ENCODE data around the gene CALHM3.
"Not testable (repeated sequence)": the region's sequence is repeated elsewhere in the genome, so short reads cannot be mapped to it uniquely, and the experiment has no call there.

Gene CALHM3, protein sequence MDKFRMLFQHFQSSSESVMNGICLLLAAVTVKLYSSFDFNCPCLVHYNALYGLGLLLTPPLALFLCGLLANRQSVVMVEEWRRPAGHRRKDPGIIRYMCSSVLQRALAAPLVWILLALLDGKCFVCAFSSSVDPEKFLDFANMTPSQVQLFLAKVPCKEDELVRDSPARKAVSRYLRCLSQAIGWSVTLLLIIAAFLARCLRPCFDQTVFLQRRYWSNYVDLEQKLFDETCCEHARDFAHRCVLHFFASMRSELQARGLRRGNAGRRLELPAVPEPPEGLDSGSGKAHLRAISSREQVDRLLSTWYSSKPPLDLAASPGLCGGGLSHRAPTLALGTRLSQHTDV

DNA sequence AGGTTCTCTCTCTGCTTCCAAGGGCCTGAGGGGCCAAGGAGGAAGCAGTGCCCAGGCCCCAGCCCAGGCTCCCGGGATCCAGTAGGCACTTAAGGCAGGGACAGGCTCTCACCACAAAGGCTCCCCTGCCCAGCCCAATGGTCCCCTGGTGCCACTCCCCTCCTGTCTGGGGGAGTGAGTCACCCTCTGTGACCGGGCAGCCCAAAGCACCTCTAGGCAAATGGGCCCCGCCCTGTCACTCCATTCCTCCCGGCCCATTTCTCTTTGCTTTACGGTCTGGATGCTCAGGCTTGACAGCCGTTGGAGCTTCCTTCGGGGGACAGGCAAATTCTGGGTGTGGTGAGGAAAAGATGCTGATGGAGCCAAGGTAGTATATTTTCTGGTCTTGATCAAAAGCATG lies at the start of gene CALHM3:
TSS of gene CALHM3 (minus strand) at position 106 of the 400 bp plus-strand sequence. CDS start 208 bp downstream, outside the sequence.
- DNase-seq, result no peak

DNA sequence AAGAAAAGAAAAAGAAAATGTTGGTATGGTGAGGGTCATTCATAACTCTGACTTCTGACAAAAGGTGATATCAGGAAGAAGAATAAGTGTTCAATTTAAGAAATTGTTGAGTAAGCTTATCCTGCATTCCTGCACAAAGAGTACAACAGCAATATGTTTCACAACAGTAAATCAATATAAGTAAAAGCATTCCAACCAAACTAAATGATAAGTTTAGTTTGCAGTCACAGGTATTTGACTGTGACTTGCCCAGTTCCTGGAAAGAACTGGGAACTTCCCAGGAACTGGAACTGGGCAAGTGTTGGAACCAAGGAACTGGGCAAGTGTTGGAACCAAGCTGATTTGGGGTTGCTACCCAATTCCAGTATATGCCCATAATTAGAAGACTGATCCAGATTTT lies 49.5 kb upstream of the CALHM3 start:
- no peak for DNase-seq

DNA sequence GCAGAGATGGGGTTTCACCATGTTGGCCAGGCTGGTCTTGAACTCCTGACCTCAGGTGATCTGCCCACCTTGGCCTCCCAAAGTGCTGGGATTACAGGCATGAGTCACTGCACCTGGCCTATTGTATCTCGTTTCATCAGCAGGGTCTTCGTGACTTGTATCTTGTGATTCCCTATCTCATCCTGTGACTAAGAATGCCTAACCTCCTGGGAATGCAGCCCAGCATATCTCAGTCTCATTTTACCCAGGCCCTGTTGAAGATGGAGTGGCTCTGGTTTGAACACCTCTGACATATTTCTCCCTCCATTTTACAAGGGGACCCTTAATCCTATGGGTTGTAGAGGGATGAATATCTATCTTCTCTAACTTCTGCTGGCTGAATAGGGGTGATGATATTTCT lies 48.4 kb upstream of the CALHM3 start:
- not testable (repeated sequence) for DNase-seq

DNA sequence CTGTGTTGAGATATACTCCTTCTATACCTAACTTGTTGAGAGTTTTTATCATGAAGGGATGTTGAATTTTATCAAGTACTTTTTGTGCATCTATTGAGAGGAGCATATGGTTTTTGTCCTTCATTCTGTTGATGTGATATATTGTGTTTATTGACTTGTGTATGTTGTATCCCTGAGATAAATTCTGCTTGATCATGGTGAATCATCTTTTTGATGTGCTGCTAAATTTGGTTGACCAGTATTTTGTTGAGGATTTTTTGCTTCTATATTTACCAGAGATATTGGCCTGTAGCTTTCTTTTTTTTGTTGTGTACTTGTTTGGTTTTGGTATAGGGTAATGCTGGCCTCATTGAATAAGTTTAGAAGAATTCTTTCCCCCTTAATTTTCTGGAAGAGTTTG lies 46.9 kb upstream of the CALHM3 start:
- DNase-seq, result no peak

DNA sequence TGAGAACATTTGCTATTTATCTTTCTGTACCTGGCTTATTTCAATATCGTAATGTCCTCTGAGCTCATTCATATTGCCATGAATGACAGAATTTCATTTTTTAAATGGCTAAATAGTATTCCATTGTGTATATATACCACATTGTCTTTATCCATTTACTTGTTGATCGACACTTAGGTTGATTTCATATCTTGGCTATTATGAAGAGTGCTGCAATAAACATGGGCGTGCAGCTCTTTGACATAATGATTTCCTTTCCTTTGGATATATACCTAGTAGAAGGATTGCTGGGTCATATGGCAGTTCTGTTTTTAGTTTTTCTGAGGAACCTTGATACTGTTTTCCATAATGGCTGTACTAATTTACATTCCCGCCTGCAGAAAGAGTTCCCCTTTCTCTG lies 44.6 kb upstream of the CALHM3 start:
- DNase-seq, result no peak

DNA sequence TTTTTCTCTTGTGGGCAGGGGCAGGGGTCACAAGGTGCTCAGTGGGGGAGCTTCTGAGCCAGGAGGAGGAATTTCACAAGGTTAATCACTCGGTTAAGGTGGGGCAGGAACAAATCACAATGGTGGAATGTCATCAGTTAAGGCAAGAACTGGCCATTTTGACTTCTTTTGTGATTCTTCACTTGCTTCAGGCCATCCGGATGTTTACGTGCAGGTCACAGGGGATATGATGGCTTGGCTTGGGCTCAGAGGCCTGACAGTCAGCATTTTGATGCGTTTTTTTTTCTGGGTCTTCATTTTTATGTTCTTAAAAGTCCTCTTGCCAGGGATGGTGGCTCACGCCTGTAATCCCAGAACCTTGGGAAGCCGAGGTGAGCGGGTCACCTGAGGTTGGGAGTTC lies 43.0 kb upstream of the CALHM3 start:
- not testable (repeated sequence) for DNase-seq

DNA sequence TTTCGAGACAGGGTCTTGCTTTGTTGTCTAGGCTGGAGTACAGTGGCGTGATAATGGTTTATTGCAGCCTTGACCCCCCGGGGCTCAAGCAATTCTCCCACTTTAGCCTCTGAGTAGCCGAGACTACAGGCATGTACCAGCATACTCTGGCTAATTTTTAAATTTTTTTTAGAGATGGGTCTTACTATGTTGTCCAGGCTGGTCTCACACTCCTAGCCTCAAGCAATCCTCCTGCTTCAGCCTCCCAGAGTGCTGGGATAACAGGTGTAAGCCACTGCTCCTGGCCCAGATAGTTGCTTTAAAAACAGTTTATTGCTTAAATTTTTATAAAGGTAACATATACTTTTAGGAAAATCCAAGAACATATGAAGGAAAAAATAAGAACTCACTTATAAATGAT lies 40.8 kb upstream of the CALHM3 start:
- DNase-seq, result no peak

DNA sequence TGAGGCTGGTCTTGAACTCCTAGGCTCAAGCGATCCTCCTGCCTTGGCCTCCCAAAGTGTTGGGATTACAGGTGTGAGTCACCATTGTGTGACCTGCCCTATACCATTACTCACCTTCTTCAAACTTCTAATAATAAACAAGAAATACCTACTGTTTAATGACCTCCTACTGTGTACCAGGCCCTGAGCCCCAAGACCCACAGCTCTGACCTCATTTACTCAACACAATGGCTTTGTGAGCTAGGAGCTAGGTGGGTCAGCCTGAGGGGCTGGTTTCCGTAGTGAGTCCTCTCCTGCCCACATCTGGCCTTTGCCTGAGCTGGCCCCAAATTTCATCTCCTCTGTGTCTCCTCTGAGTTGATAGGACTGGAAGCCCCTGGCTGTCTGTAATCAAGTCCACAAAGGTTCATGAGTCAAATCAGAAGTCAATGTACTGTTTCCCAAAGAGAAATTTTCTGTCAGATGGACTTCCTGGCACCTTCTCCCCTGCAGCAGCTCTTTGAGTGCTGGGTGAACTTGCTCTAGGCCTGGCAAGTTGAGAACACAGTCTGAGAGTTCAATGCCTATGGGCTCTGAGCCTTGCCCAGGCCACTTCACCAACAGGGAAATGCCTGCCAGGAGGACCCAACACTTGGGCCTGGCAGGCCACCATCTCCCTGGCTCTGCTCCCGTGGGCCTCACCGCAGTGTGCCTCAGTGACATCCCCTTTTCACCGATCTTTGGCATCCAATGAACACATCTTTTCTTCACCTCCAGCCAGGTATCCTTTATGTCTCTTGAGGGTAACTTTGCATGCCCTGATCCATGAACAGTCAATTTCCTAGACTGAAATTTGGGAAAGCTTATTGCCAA lies 38.4 kb upstream of the CALHM3 start:
- no peak for DNase-seq

DNA sequence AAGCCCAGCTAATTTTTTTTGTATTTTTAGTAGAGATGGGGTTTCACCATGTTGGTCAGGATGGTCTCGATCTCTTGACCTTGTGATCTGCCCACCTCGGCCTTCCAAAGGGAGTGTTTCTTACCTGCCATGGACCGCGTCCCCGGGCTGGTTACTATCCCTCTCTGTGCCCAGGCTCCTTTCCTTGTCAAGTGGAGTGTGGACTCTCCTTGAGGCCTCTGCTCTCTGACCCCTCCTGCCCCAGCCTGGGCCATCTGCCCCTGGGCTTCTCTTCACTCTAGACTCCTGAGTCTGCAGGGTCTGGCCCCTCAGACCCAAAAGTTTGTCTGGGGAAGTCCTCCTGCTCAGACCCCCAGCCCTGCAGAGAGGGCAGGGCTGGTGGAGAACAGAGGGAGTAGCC lies 35.2 kb upstream of the CALHM3 start:
- no peak for DNase-seq

DNA sequence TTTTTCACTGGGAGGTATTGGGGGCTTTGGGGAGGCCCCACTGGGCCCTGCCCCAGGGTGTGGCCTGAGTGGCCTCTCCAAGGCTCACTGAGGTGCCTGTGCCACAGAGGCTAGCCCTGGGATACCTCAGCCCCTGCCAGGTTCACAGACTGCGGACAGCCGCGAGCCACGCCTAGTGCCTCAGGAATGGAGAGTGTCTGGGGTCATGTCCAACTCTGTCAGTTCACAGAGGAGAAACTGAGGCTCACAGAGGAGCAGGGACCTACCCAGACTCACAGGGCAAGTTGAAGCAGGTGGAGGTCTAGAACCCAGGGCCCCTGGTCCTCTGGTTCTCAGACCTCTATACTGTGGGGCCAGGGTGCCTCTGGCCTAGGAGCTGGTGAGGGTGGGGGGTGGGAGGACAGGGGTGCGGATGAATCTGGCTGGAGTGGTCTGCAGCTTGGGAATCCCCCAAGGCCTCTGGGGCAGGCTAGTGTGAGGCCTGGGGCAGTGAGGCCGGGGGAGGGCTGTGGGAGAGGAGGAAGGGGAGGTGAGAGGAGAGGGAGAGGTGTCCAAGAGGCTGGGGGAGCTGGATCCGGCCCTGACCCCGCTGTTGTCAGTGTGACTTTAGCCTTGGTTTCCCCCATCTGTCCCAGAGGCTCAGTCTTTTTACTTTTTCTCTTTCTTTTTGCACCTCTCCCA lies 34.5 kb upstream of the CALHM3 start:
- no peak for DNase-seq

DNA sequence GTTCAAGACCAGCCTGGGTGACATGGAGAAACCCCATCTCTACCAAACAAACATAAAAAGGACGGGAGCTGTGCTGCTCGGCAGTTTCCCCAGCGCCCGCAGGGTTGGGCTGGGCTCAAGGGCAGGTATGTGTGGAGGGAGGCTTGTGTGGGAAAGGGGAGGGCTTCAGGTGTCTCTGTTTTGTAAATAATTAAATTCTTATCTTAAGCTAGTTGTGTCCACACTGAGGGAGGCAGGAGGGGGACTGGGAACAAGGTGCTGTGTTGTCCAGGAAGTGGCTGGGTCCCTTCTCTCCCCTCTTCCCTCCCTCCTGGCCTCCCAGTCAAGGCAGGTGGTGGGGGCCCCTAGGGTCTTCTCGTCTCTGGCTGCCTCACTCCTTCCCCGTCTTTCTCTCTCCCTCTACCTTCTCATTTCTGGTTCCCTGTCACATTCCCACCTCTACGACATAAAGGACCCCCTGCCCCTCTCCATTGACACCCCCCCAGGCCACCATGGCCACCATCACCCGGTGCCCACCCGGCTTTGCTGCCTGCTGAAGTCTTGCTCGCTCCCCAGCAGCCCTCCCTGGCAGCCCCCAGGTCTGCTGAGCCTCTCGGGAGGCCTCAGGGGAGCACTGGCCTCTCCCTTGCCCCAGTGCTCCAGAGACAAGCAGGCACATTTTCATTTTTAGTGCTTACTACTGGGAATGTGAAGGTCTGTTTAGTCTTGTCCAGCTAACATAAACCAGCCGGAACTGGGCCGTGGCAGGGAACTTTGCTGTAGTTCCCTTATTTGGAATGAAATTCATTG lies 33.7 kb upstream of the CALHM3 start:
- DNase-seq, result no peak

DNA sequence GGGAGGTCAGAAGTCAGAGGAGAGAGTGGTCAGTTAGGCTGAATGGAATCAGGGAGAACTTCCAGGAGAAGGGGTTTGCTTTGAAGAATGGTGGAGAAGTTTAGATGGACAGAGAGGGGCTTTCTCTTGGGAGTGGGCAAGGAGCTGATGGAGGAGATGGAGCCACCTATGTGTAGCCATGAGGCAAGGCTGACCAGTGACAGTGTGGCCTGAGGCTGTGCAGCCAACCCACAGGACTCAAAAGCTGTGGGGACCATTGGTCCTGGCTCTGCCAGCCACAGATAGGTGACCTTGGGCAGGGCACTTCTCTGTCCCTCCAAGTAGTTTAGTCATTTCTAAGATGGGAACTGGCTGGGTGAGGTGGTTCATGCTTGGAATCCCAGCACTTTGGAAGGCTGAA lies 33.1 kb upstream of the CALHM3 start:
- no peak for DNase-seq

DNA sequence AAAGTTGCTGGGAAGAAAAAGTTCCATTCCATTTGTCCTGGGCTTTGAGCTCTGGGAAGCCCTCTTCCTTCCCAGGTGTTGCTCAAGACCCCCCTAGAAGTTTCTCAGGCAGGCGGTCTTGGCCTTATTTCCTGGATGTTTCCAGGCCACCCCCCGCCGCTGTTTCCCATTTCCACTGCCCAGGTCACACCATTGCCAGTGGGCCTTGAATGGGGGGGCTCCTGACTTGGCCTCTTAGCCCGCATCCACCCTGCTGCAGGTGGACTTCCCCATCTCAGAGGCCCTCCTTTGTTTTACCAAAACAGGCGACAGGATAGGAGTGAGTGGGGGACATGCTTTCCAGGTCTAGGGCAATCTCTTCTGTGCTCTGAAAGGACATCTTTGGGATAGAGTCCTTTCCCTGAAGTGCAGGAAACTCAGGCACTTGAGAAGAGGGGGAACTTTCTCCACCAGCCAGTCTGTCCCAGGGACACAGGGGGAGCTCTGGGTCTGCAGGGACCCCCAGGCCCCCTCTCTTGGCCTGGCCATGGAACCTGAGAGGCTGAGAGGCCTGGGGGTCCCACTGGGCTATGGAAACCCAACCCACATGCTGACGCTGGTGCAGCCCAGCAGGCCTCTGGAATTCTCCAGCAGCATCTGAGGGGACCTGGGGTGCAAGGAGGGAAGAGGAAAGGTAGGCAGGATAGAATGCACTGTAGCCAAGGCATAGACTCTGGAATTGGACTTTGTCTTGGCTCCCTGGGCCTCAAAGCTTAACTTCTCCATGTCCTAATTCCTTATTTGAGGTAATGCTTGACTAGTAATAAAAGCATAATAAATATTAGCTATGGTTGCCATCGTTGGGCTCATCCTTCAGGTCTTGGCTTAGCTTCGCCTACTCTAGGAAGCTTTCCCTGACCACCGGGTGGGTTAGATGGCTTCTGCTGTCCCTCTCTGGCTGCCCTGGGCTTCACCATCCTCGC lies 32.0 kb upstream of the CALHM3 start:
- DNase-seq, result no peak

DNA sequence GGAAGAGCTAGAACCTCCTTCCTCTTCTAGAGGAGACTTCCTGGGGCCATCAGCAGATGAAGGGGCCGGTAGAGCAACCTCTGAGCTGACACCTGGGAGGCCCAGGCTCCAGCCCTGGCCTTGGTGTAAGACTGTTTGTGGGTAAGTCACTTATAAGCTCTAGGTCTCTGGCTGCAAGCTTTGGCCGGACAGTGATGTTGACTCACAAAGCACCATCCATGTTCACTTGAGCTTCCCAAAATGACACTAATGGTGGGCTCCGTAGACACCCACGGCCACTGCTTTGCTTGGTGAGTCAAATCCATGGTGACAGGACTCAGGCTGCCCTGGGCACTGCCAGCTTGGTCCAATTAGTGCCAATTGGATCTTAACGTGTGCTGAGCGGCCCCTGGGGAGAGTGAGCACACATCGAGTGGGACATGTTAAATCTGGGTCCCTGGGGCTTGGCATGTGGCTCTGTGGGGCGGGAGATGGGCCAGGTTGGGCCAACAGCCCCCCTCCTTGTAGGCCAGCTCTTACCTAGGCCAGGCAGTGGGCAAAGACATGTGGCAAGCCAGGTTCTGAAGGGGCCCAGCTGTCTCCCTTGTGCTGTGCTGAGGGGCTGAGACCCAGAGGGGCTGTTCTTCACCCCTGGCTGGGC lies 31.1 kb upstream of the CALHM3 start:
- DNase-seq, result no peak

DNA sequence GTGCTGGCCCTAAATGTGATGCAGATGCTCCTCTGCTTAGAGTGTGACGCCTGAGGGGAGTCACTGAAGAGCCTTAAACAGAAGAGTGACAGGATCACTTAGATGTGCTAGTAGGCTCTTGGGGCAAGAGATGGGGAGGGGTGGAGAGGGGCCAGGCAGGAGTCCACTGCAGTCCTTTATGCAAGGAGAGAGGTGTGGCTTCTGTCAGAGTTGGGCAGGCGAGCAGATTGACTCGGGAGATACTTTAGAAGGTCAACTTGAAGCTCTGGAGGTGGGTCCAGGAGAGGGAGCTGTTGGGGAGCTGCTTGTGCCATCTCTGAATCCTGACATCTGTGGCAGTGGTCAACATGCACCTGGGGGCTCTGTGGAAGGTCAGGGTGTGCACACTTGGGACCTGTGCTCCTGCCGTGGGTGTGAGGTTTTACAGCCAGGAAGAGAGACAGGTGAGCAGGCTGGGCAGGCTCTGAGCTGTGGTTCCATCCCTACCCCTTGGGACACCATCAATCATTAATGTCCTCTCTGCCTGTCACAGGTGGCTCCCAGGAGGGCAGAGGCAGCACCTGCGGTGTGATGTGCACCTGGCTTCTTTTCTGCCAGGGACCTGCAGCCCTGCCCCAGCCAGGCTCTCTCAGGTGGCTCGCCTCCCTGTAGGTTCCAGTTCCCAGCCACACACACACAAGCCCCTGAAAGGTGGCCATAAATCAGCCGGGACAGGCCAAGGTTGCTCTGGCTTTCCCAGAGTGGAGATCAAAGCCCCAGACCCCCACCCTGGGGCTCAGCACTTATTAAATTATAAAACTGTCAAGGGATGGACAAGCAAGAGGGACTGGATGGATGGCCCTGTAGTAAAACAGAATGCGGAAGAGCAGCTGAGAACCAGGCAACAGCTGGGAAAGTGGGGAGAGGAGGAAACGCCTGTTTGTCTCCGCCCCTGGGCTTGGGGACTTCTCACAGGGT lies 28.5 kb upstream of the CALHM3 start:
- DNase-seq, result no peak

DNA sequence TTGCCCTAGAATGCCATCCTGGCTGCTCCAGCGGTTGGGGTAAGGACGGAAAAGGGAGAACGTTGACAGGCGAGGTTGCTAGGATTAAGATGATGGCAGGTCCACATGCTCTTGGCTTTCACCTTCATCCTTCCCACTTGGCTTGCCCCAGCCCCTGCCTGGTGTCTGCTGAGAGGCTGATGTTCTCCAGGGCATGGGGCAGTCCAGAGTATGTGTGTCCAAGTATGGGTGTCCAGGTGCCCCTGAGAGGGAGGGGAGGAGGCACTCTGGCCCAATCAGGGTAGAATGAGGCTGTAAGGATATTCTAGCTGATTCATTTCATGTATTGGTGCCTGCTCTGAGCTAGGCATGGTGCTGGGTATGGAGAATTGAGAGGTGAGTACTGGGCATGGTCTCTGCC lies 27.0 kb upstream of the CALHM3 start:
- DNase-seq, result no peak

DNA sequence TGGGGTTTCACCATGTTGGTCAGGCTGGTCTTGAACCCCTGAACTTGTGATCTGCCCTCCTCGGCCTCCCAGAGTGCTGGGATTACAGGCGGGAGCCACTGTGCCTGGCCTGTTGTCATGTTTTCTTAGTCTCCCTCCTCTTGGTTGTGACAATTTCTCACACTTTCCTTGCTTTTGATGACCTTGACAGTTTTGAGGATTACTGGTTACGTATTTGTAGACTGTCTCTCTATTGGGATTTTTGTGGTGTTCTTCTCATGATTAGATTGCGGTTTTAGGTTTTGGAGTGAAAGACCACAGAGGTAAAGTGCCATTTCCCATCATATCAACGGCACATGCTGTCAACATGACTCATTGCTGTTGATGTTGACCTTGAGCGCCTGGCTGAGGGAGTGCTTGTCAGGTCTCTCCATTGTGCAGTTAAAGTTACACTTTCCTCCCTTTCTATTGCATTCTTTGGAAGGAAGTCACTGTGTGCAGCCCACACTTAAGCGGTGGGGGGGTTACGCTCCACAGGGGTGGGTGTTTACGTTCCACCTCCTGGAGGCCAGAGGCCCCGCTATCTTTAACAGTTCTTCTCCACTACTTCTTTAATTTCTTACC lies 25.2 kb upstream of the CALHM3 start:
- DNase-seq, result peak; percentile 24

DNA sequence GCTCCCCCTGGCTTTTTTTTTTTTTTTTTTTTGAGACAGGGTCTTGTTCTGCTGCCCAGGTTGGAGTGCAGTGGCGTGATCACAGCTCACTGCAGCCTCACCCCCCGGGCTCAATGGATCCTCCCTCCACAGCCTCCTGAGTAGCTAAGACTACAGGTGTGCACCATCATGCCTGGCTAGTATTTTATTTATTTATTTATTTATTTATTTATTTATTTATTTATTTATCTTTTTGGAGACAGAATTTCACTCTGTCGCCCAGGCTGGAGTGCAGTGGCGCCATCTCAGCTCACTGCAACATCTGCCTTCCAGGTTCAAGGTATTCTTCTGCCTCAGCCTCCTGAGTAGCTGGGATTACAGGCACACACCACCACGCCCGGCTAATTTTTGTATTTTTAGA lies 24.7 kb upstream of the CALHM3 start:
- not testable (repeated sequence) for DNase-seq
